ENCODE measurements around the gene TGFBR3.

GRCh38 chr1:91673613-91674012 is 212.3 kb downstream of the TGFBR3 start:
- TF ChIP-seq, protein P1, sequence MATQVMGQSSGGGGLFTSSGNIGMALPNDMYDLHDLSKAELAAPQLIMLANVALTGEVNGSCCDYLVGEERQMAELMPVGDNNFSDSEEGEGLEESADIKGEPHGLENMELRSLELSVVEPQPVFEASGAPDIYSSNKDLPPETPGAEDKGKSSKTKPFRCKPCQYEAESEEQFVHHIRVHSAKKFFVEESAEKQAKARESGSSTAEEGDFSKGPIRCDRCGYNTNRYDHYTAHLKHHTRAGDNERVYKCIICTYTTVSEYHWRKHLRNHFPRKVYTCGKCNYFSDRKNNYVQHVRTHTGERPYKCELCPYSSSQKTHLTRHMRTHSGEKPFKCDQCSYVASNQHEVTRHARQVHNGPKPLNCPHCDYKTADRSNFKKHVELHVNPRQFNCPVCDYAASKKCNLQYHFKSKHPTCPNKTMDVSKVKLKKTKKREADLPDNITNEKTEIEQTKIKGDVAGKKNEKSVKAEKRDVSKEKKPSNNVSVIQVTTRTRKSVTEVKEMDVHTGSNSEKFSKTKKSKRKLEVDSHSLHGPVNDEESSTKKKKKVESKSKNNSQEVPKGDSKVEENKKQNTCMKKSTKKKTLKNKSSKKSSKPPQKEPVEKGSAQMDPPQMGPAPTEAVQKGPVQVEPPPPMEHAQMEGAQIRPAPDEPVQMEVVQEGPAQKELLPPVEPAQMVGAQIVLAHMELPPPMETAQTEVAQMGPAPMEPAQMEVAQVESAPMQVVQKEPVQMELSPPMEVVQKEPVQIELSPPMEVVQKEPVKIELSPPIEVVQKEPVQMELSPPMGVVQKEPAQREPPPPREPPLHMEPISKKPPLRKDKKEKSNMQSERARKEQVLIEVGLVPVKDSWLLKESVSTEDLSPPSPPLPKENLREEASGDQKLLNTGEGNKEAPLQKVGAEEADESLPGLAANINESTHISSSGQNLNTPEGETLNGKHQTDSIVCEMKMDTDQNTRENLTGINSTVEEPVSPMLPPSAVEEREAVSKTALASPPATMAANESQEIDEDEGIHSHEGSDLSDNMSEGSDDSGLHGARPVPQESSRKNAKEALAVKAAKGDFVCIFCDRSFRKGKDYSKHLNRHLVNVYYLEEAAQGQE (tag by site-specific recombination; IDR thresholded peaks at IDR 0.05), result no peak
- no peak for TF ChIP-seq CTCF (tag by site-specific recombination; IDR thresholded peaks at IDR 0.05)
- no peak for TF ChIP-seq ZNF155 (tag by site-specific recombination; IDR thresholded peaks at IDR 0.05)
- TF ChIP-seq ZBTB21 (tag by site-specific recombination; IDR thresholded peaks at IDR 0.05), result no peak
- TF ChIP-seq ZNF830 (tag by site-specific recombination; IDR thresholded peaks at IDR 0.05; ENCODE audit: low read depth), result no peak
- no peak for TF ChIP-seq KLF17 (tag by site-specific recombination; IDR thresholded peaks at IDR 0.05)
- TF ChIP-seq, protein P2, sequence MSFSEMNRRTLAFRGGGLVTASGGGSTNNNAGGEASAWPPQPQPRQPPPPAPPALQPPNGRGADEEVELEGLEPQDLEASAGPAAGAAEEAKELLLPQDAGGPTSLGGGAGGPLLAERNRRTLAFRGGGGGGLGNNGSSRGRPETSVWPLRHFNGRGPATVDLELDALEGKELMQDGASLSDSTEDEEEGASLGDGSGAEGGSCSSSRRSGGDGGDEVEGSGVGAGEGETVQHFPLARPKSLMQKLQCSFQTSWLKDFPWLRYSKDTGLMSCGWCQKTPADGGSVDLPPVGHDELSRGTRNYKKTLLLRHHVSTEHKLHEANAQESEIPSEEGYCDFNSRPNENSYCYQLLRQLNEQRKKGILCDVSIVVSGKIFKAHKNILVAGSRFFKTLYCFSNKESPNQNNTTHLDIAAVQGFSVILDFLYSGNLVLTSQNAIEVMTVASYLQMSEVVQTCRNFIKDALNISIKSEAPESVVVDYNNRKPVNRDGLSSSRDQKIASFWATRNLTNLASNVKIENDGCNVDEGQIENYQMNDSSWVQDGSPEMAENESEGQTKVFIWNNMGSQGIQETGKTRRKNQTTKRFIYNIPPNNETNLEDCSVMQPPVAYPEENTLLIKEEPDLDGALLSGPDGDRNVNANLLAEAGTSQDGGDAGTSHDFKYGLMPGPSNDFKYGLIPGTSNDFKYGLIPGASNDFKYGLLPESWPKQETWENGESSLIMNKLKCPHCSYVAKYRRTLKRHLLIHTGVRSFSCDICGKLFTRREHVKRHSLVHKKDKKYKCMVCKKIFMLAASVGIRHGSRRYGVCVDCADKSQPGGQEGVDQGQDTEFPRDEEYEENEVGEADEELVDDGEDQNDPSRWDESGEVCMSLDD (tag by site-specific recombination; IDR thresholded peaks at IDR 0.05), result no peak
- no peak for TF ChIP-seq WT1 (tag by site-specific recombination; IDR thresholded peaks at IDR 0.05)
- TF ChIP-seq ZNF449 (tag by site-specific recombination; IDR thresholded peaks at IDR 0.05), result no peak
- no peak for TF ChIP-seq ZNF202 (tag by site-specific recombination; IDR thresholded peaks at IDR 0.05; ENCODE audit: borderline replicate concordance)
- no peak for TF ChIP-seq ZNF626 (tag by site-specific recombination; IDR thresholded peaks at IDR 0.05)
- no peak for TF ChIP-seq KLF9 (tag by site-specific recombination; IDR thresholded peaks at IDR 0.05; ENCODE audit: low read depth)
